HCT116 (cell line): Measurements from ENCODE around the gene C5orf58.

Experiments
- EZH2 ChIP-seq: fragments of 200-600 bp; sonication (generic); IDR thresholded peaks from 2 replicates; pipeline ENCODE4 v1.6.1; 2017; ENCODE audit warnings: antibody characterized with exemption, mixed run types
- JUND ChIP-seq: IDR thresholded peaks from 2 replicates; pipeline ENCODE4 v1.6.1; 2012
- POLR2A ChIP-seq: IDR thresholded peaks from 2 replicates; pipeline ENCODE4 v1.7.0; 2011; ENCODE audit warnings: borderline replicate concordance; ENCODE audit not compliant: insufficient read depth, insufficient read length; ENCODE audit errors: extremely low read depth
- POLR2AphosphoS5 ChIP-seq: IDR thresholded peaks from 2 replicates; pipeline ENCODE4 v1.6.1; 2011; ENCODE audit warnings: mild to moderate bottlenecking, low read depth, low read length, moderate library complexity
- SIN3A ChIP-seq: IDR thresholded peaks from 2 replicates; pipeline ENCODE4 v1.6.1; 2012; ENCODE audit warnings: low read depth
- TF ChIP-seq, protein P1 (sequence below), 3 experiments: fragments of 200-600 bp in 1 of 3; sonication (generic) in 1 of 3; IDR thresholded peaks in 2 of 3; conservative IDR thresholded peaks in 1 of 3; 2 replicates each; pipeline ENCODE4 v1.5.1; 2012 to 2017; ENCODE audit warnings: low read depth in 2 of 3, low read length in 2 of 3, antibody characterized with exemption in 1 of 3, borderline replicate concordance in 1 of 3, control low read depth in 1 of 3, mild to moderate bottlenecking in 1 of 3, mixed read lengths in 1 of 3, mixed run types in 1 of 3, moderate library complexity in 1 of 3; ENCODE audit not compliant: insufficient read depth in 1 of 3
- TF ChIP-seq, protein P2 (sequence below): IDR thresholded peaks from 2 replicates; pipeline ENCODE4 v1.6.1; 2012

DNA sequence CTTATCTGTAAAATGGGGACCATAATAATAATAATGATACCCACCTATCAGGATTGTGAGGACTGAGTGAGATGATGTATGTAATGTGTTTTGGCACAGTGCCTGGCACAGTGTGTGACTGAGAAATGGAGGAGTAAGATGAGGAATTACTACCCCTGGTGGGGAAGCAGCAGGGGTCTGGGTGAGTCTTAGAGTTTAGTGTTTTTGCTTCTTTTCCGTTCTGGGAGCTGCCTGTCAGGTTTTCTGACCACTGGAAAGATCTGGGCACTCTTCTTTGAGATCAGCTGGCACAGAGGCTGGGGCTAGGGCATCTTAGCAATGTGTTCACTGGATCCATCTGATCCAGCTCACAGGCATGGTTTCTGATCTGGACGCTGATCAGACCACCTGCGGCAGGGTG is 56.3 kb downstream of the C5orf58 start:
- TF ChIP-seq, protein P1, sequence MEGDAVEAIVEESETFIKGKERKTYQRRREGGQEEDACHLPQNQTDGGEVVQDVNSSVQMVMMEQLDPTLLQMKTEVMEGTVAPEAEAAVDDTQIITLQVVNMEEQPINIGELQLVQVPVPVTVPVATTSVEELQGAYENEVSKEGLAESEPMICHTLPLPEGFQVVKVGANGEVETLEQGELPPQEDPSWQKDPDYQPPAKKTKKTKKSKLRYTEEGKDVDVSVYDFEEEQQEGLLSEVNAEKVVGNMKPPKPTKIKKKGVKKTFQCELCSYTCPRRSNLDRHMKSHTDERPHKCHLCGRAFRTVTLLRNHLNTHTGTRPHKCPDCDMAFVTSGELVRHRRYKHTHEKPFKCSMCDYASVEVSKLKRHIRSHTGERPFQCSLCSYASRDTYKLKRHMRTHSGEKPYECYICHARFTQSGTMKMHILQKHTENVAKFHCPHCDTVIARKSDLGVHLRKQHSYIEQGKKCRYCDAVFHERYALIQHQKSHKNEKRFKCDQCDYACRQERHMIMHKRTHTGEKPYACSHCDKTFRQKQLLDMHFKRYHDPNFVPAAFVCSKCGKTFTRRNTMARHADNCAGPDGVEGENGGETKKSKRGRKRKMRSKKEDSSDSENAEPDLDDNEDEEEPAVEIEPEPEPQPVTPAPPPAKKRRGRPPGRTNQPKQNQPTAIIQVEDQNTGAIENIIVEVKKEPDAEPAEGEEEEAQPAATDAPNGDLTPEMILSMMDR (IDR thresholded peaks at IDR 0.05 in 2 of 3, conservative IDR thresholded peaks at IDR 0.05 in 1 of 3; ENCODE audit: borderline replicate concordance in 1 of 3, insufficient read depth in 1 of 3, low read depth in 2 of 3, low read length in 2 of 3): no peak
- TF ChIP-seq EZH2 (no peak), POLR2AphosphoS5 (no peak), JUND (no peak), SIN3A (no peak), POLR2A (no peak)
- TF ChIP-seq, protein P2, sequence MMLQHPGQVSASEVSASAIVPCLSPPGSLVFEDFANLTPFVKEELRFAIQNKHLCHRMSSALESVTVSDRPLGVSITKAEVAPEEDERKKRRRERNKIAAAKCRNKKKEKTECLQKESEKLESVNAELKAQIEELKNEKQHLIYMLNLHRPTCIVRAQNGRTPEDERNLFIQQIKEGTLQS: no peak
